ENCODE results near the gene FASTKD1.

Gene FASTKD1

GRCh38 chr2:169491378-169491777, 82.3 kb downstream of the FASTKD1 start:
- TF ChIP-seq CTCF (IDR thresholded peaks at IDR 0.05; ENCODE audit: low read depth, low read length, missing control alignments) = no peak
- H3K4me3 ChIP-seq (ENCODE audit: low read depth, low read length) = no peak overlapping the region
- DNase-seq = no peak
- in situ Hi-C loops (cut with HindIII; ENCODE audit: low pct_ligation_motif_present, low sequenced_read_pairs) = no loop called here
- no peaks in the 10 kb centered on the region for H3K36me3 ChIP-seq (replicated peaks)
- no peaks in the 10 kb centered on the region for H3K27me3 ChIP-seq (replicated peaks)
- no peak overlapping the region for H3K27ac ChIP-seq

GRCh38 chr2:169490834-169491233, 82.8 kb downstream of the FASTKD1 start:
- in situ Hi-C loops (cut with HindIII; ENCODE audit: low pct_ligation_motif_present, low sequenced_read_pairs) = no loop called here
- no peaks in the 10 kb centered on the region for H3K27me3 ChIP-seq (replicated peaks)
- DNase-seq = no peak
- no peaks in the 10 kb centered on the region for H3K36me3 ChIP-seq (replicated peaks)
- TF ChIP-seq CTCF (IDR thresholded peaks at IDR 0.05; ENCODE audit: low read depth, low read length, missing control alignments) = no peak
- H3K4me3 ChIP-seq (ENCODE audit: low read depth, low read length) = no peak overlapping the region
- H3K27ac ChIP-seq = no peak overlapping the region

DNA sequence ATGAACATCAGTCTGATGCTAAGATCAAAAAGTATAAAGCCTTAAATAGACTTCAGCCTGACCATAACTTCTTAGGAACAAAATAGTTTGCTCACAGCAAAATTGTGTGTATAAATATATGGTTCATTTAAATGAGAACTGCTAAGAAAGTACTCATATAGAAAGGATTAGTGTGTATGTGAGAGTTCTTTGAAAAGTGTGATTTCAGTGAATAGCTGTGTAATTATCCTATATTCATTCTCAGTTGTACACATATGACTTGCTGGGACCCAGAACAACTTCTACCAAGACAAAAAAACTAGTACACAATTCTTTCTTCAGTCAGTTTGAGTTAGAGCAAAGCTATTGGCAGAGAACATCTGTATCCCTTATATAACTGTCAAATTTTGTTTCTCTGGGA, 87.2 kb downstream of the FASTKD1 start:
- Histone ChIP-seq H3K4me3 (ENCODE audit: low read depth, low read length) (no peak overlapping the region), H3K27ac (no peak overlapping the region), H3K27me3 (replicated peaks) (no peaks in the 10 kb centered on the region), H3K36me3 (replicated peaks) (no peaks in the 10 kb centered on the region)
- no peak for DNase-seq
- in situ Hi-C loops (cut with HindIII; ENCODE audit: low pct_ligation_motif_present, low sequenced_read_pairs) = no loop called here
- no peak for TF ChIP-seq CTCF (IDR thresholded peaks at IDR 0.05; ENCODE audit: low read depth, low read length, missing control alignments)

- TF ChIP-seq CTCF (IDR thresholded peaks at IDR 0.05; ENCODE audit: low read depth, low read length, missing control alignments) = no peak
- Histone ChIP-seq H3K27ac (no peak overlapping the region), H3K36me3 (replicated peaks) (no peaks in the 10 kb centered on the region), H3K4me3 (ENCODE audit: low read depth, low read length) (no peak overlapping the region), H3K27me3 (replicated peaks) (no peaks in the 10 kb centered on the region)
- DNase-seq = no peak
- in situ Hi-C loops (cut with HindIII; ENCODE audit: low pct_ligation_motif_present, low sequenced_read_pairs) = no loop called here
These were observed 88.0 kb downstream of the FASTKD1 start for GRCh38 chr2:169485650-169486138.

DNA sequence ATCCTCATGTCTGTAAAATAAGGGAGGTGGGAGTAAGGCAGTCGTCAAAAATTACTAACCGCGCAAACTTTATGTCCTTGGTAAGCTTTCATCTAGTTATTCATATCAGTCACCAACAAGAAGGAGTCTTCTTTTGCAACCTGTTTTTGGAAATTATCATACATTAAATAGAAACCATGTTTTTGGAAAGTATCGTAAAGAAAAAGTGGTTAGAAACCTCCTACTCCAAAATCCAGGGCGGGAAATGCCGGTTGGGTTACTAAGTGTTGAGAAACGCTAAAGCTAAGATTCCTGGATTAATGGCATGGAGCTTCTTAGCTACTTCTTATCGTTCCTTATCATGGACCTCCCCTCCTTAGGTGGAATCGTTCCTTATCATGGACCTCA, 93.6 kb downstream of the FASTKD1 start:
- DNase-seq = no peak
- Histone ChIP-seq H3K36me3 (replicated peaks) (no peaks in the 10 kb centered on the region), H3K27me3 (replicated peaks) (no peaks in the 10 kb centered on the region), H3K4me3 (ENCODE audit: low read depth, low read length) (peak overlapping the region; percentile 71), H3K27ac (no peak overlapping the region)
- in situ Hi-C loops (cut with HindIII; ENCODE audit: low pct_ligation_motif_present, low sequenced_read_pairs) = no loop called here
- TF ChIP-seq CTCF (IDR thresholded peaks at IDR 0.05; ENCODE audit: low read depth, low read length, missing control alignments) = no peak

Measured in brain microvascular endothelial cell (primary cell).